NB4 (cell line): ENCODE data around the gene GNA15.

ENCODE experiments used
- CTCF ChIP-seq: IDR thresholded peaks from one replicate; pipeline ENCODE4 v1.5.1; 2012; ENCODE audit warnings: low read depth, low read length
- POLR2A ChIP-seq: IDR thresholded peaks from 2 replicates; pipeline ENCODE4 v1.6.1; 2011; ENCODE audit warnings: mild to moderate bottlenecking; ENCODE audit not compliant: insufficient read length; ENCODE audit errors: extremely low read depth

GRCh38 chr19:3163230-3163886 is 27.5 kb downstream of the GNA15 start:
- peak; percentile 69 for TF ChIP-seq CTCF
- TF ChIP-seq POLR2A, result no peak
